ENCODE results near the gene DNASE1.
"Not testable (repeated sequence)": the region's sequence is repeated elsewhere in the genome, so short reads cannot be mapped to it uniquely, and the experiment has no call there.

DNASE1 gene, protein sequence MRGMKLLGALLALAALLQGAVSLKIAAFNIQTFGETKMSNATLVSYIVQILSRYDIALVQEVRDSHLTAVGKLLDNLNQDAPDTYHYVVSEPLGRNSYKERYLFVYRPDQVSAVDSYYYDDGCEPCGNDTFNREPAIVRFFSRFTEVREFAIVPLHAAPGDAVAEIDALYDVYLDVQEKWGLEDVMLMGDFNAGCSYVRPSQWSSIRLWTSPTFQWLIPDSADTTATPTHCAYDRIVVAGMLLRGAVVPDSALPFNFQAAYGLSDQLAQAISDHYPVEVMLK

DNA sequence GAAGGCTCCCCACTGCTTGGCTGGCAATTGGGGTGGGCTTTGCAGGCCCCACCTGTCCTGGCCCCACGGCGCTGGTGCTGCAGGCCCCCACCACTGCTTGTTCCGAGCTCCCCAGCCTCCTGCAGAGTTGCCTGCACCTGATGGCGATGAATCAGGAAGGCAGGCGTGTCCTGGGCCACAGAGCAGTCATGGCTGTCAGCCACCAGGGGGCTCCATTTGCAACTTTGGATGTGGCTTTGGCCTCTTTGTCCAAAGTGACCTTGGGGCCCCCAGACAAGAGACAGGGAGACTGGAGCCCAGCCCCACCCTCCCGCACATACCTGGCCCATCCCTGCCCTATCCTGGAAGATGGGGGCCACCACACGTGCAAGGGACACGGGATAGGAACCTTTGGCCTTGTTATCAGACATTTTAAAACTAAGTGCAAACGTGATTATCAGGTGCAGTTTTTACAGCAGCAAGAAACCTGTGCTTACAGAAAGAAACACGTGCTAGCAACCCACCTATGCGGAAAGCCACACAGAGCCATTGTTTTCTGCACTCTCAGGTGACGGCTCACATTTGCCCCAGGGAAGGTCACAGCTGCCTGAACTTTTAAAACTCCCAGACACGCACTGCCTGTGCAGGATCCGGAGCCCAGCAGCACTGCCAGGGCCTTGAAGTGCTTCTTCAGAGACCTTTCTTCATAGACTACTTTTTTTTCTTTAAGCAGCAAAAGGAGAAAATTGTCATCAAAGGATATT lies at the start of gene DNASE1:
TSS of gene DNASE1 (plus strand) at position 443 of the 743 bp plus-strand sequence. CDS start 683 bp downstream, outside the sequence.
- peak in 3 of 4 experiments; percentile 8 to 39 (median 23) for DNase-seq

DNA sequence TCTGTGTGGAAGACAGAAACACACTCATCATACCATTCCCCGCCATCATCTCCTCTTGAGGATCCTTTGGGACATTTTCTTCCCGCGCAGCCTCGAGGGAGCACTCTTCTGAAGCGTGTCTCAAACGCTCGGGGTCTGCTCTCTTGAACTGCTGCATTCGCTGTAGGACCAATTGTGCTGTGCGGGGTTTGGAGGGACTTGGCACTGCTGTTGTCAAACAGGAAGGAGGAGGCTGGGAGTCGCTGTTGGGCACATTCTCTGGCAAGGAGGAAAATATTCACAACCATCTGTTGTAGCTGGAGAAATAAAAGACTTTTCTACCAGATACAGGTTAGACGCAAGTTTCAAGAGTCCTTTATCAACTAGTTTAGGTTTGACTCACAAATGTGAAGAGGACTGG lies 48.0 kb upstream of the DNASE1 start:
- DNase-seq, result no peak

DNA sequence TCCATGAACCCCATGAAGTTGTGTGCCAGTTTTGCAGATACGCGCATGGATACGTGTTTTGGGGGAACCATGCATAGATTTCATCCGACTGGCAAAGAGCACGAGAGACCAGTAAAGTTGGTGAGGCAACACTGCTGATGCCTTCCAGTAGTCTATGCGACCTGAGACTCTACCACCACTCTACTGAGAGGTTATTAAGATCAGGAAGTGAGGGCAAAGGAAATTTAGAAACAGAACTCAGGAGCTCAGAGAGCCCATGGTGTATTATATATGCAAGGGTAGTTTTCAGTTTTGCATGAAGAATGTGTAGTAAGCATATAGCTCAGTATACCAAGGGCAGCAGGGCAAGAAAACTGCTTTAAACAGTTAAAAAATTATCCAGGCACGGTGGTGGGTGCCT lies 47.3 kb upstream of the DNASE1 start:
- DNase-seq, result no peak

DNA sequence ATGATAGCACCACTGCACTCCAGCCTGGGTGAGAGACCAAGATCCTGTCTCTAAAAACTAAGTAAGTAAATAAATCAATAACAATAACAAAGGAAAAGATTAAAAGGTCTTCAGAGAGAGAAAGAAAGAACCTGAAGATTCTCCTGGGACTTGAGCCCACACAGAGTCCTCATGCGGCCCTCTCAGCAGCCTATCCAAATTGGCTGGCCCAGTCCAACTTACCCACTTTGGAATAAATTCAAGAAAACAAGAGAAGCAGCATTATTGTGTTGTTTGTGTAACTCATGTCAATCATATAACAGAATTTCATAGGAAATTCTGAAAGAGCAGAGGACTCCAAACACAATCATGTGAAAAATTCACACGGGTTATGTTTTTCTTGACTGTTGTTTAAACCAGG lies 46.9 kb upstream of the DNASE1 start:
- no peak for DNase-seq

DNA sequence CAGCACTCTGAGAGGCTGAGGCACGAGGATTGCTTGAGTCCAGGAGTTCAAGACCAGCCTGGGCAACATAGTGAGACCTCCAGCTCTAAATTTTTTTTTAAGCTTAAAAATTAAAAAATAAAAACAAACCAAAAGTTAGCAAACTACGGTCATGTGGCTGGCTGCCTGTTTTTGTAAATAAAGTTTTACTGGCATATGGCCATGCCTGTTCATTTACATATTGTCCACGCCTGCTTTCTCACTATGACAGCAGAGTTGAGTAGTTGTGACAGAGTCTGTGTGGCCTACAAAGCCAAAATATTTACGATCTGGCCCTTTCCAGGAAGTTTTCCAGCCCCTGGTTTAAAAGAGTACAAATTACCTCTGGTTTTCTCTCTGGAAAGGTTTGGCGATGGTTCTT lies 46.4 kb upstream of the DNASE1 start:
- DNase-seq, result no peak

DNA sequence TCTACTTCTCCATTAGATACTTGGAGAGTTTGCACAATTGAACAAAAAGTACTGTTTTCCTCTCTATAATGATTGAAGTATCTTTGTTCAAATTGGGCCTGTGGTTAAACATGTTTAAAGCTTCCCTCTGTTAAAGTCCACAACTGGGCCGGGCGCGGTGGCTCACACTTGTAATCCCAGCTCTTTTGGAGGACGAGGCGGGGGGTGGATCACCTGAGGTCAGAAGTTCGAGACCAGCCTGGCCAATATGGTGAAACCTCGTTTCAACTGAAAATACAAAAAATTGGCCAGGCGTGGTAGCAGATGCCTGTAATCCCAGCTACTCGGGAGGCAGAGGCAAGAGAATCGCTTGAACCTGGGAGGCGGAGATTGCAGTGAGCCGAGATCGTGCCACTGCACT lies 45.5 kb upstream of the DNASE1 start:
- not testable (repeated sequence) for DNase-seq

DNA sequence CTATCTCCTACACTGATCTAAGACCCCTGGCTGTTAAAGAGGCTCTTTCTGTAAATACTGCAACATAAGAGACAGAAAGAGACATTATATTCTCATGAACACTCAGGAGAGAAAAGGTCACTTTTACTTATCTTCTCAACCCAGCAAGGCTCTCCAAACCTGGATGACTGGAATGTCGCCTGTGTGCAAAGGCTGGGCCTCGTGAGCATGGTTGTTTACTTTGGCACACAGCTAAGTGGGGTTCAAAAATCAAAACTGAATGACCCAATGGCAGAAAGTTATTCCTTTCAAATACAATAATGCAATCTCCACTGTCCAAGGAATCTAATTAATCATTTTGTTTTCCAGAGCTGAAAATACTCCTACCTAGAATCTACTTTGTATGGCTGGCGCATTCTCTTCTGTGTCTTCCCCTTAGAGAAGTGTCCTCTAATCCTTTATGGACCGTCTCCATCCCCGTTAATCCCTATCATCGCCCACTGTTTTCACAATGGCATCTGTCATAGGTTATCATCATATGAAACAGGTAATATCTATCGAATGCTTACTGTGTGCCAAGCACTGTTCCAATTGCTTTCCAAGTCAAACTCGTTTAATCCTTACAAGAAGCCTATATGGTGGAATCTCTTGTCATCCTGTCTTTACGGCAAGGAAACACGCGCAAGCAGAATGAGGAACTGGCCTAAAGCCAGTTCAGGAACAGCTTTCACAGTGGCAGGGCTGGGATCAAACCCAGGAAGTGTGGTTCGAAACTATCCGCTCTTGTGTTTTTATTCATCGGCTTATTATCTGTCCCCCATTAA lies 44.4 kb upstream of the DNASE1 start:
- no peak for DNase-seq

DNA sequence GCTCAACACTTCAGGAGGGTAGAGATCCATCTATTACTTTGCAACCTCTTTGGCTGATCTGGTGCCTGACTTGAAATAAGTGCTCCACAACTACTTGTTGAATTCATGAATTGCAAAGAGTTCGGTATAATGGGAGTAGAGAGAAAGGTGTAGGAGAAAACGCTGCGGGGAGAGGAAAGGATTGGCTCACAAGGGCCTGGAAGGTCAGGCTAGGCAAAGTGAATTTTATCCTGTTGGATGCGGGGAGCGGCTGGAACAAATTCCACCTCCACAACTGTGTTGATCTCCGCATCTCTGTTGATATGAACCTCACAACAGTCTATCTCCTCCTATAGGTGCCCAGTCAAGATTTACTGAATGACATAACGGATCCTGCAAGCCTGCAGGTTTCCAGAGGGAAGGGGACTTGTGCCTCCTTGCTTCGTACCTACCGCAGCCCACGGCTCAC lies 43.8 kb upstream of the DNASE1 start:
- no peak for DNase-seq

DNA sequence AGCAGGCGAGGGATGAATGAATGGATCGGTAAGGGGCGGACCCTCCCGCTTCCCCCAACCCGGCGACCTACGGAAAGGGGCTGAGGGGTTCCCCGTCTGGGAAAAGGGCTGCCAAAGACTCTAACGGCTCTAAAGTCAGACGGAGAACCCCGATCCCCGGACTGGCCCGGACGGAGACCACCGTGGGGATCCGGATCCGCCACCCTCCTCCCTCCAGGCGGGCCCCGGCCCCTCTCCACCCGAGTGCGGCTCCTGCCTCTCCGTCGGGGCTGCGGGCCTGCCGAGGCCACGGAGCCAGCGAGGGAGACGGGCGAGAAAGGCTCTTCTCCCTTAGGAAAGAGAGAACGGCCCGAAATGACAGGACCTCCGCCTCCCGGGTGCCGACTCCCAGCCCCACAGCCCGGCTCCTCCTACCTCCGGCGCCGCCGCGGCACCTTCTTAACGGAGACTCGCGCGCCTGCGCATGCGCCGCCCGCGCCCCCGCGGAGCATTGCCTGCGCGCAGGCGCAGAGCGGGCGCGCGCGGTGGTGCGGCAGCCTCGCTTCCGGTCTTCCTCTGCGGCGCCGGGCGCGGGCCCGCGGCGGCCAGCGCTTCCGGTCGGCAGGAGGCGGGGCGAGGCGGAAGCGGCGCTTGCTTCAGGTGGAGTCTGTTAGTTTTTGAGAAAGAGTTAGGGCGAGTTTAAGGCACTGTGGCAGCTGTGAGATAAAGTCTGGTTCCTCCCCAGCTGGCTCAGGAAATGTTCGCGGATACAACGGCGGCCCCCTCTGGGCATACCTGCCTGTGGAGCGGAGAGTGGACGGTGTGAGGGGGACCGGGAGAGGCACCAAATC lies 43.1 kb upstream of the DNASE1 start, which contains the start of gene SLX4:
TSS of gene SLX4 (minus strand) at position 461 of the 830 bp plus-strand sequence. CDS start 2,642 bp downstream, outside the sequence.
- peak; percentile 66 to 91 (median 82) for DNase-seq

DNA sequence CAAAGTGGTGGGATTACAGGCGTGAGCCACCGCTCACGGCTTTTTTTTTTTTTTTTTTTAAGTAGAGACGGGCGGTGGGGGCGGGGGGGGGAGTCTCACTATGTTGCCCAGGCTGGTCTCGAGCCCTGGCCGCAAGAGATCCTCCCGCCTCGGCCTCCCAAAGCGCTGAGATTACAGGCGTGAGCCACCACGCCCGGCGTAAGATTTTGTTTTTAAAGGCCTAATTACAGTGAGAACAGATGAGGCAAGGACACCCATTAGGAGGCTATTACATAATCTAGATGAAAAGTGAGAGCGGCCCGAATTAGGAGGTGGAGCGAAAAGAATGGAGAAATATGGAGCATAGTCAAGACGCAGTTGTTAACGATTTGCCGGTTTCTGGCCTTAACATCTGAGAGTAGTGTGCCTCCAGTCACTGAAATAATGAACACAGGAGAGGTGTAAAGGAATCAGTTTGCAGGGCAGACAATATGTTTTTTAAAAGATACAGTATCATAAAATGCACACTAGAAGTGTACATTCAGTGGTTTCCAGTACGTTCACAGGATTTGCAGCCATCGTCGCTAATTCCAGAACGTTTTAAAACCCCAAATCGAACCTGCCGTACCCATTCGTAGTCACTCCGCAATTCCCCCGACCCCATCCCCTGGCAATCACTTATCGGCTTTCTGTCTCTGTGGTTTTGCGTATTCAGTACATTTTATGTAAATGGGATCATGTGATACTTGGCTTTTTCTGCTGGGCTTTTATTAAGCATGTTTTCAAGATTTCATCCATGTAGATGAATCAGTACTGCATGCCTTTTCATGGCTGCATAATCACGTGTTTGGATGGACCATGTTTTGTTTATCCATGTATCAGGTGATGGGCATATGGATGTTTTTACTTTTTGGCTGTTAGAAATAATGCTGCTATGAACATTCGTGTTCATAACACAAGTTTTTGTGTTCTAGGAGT lies 41.7 kb upstream of the DNASE1 start:
- no peak for DNase-seq

DNA sequence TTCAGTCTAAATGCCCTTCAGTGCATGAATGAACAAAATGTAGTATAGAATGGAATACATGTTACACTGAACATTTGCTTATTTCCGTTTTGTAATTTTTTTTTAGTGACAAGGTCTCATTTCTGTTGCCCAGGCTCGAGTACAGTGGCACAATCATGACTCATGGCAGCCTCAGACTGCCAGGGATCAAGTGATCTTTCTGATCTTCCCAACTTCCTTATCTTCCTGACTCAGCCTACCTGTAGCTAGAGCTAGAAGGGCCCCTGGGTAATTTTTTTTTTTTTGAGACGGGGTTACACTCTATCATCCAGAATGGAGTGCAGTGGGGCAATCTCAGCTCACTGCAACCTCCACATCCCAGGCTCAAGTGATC lies 35.7 kb upstream of the DNASE1 start:
- no peak for DNase-seq

DNA sequence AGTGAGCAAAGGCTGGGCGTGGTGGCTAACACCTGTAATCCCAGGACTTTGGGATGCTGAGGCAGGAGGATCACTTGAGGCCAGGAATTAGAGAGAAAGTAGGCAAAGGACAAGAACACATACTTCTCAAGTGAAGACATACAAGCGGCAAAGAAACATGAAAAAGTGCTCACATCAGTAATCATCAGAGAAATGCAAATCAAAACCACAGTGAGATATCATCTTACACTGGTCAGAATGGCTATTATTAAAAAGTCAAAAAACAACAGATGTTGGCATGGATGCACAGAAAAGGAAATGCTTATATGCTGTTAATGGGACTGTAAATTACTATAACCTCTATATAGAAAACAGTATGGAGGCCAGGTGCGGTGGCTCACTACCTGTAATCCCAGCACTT lies 30.8 kb upstream of the DNASE1 start:
- no peak for DNase-seq

DNA sequence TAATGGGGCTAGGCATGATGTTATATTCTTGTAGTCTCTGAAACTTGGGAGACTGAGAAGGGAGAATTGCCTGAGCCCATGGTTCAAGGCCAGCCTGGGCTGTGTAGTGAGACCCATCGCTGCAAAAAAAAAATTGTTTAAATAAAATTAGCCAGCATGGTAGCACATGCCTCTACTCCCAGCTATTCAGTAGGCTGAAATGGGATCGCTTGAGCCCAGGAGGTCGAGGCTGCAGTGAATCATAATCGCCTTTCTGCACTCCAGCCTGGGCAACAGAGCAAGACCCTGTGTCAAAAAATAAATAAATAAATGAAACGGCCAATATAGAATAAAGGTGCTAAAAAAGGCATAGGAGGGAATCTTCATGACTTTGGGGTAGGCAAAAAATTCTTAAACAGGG lies 29.2 kb upstream of the DNASE1 start:
- no peak for DNase-seq

DNA sequence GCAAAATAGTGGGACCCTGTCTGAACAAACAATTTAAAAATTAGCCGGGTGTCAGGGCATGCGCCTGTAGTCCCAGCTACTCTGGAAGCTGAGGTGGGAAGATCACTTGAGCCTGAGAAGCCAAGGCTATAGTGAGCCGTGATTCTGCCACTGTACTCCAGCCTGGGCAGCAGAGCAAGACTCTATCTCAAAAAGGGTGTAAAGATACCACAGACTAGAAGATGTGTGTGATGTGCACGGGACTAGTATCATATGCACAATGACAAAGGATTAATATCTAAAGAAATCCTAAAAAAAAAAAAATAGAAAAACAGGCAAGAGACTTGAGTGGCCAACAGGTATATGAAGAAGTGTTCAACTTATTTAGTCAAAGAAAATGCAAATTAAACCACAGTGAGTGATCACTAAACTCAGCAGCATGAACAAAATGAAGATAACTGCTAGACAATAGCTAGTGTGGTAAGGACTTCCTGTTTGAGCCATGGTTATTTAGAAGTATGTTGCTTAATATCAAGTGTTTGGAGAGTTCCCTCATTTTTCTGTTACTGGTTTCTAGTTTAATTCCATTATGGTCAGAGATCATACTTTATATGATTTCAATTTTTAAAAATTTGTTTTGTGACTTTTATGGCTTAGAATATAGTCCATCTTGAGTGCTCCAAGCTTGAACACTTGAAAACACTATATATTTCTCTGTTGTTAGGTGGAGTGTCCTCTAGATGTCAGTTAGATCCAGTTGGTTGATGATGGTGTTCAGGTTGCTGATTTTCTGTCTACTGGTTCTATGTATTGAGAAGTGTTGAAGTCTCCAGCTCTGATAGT lies 28.4 kb upstream of the DNASE1 start:
- DNase-seq, result no peak

DNA sequence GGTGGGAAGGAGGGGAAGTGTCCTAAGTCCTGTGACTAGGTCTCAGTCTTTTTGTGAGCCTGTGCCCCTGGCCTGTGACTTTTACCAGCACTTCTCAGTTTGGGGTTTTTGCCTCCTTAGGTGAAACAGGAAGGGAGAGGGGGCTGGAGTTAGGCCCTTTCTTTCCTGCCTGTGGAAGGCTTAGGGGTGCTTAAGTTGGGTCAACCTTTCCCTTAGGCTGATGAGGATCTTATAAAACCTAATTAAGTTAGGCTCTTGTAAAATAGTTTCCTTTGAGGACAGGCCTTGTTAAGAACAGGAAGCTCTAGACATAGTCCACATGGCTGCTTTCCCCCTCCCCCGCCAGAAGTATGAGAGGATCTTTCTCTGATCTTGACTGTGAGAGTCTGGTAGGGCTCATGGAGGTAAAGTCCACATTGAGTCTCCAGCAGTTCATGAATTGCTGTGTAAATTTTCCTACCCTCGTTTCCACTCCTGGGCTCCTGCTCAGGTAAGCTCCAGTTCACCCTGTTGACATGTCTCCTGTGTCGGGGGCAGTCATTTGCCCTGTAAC lies 17.0 kb upstream of the DNASE1 start:
- peak in 2 of 4 experiments; percentile 15 to 16 for DNase-seq

DNA sequence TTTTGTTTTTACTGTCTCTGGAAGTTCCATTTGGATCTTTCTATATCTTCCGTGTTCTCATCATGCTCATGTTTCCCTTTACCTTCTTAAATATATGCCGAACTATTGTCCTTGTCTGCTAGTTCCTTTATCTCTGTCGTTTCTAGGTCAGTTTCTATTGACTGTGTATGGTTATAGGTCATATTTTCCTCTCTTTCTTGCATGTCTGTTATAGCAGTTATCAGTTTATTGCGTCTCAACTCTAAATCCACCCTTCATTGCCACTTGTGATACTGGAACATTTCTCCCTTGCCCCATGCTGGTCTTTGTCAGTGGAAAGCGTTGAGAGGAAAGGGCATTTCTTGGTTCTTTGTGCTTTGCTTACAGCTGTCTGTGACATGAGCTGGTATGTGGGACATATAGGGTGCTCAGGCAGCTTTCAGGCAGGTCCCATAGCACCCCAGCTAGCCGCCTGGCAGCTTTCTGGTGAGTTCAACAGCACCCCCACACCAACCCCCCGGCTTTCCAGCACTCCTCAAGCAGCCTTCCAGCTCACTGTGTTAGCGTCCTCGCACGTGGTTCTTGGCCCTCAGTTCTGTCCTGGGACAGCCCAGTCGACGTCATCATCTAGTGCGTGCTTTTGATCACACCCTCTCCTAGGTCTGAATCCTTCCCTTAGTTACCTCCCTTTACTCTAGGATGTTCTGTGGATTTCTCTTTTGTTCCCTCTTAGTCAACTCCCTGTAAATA lies 15.4 kb upstream of the DNASE1 start:
- DNase-seq, result no peak

DNA sequence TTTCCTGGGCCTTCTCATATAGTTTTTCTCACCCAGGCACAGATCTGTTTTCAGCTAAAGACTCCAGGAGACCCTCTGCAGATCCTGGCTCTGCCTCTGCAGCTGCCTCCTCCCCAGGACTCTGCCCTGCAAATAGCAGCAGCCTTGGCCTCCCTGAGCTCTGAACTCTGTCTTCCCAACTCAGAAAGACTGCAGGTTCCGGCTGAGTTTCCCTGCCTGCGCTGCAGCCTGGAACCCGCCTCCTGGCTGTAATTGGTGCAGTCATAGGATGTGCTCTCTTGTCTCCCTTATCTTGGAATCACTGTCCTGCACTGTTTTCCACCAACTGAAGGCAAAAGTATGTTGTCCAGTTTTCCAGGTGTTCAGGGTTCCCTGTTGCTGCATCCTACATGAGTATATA lies 14.3 kb upstream of the DNASE1 start:
- no peak for DNase-seq

DNA sequence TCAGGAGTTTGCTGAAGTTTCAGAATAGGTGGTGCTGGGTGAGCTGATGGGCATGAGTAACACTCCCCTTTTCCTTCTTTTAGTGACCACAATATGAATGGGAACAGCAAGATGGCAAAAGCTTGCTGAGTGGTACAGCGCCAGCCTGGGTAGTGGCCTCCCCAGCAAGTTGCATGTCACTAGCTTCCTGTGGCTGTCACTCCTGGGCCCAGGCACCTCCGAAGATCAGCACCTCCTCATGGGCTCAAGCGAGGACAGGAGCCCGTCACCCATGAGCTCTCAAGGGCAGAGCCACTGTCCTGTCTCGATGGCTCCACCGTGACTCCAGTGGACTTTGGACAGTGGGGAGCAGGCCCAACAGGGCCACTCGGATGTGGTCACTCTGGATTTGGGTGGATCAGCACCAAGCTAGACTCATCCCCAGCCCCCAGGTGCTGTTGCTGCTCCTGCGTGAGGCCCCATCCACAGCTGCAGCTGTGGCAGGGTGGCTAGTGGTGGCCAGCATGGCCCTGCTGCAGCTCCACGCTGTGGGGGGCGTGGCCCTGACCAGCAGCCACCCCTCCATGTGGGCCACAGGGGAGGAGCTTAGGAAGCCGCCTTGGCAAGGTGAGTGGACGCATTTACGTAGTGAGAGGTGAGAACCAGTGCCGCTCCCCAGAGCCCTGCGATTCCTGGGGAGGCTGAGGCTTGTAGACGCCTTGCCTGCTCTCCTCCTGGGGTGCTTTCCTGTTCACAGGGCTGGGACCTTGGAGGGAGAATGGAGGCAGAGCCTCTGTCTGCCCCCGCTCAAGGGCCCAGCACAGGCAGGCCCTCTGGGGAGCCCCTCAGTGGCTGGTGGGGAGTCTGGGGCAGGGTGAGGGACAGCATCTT lies 13.6 kb upstream of the DNASE1 start:
- no peak for DNase-seq
